AG10803 (cell line): Measurements from ENCODE around the gene CMTM7.

Source experiments
- DNase-seq: peaks from one replicate; pipeline ENCODE4 v3.0.0; 2010; ENCODE audit warnings: low read depth
- H3K4me3 ChIP-seq: 2 replicates; pipeline ENCODE4 v1.5.1; 2011; ENCODE audit warnings: mild to moderate bottlenecking, low read length, control low read depth
- TF ChIP-seq, protein P1 (sequence below): conservative IDR thresholded peaks from 2 replicates; pipeline ENCODE4 v1.5.1; 2011; ENCODE audit warnings: mild to moderate bottlenecking, low read length, control low read depth, inconsistent platforms

The CMTM7 gene

GRCh38 chr3:32449691-32450090 lies 58.0 kb downstream of the CMTM7 start:
- H3K4me3 ChIP-seq: no peak overlapping the region
- no peak for DNase-seq
- TF ChIP-seq, protein P1, sequence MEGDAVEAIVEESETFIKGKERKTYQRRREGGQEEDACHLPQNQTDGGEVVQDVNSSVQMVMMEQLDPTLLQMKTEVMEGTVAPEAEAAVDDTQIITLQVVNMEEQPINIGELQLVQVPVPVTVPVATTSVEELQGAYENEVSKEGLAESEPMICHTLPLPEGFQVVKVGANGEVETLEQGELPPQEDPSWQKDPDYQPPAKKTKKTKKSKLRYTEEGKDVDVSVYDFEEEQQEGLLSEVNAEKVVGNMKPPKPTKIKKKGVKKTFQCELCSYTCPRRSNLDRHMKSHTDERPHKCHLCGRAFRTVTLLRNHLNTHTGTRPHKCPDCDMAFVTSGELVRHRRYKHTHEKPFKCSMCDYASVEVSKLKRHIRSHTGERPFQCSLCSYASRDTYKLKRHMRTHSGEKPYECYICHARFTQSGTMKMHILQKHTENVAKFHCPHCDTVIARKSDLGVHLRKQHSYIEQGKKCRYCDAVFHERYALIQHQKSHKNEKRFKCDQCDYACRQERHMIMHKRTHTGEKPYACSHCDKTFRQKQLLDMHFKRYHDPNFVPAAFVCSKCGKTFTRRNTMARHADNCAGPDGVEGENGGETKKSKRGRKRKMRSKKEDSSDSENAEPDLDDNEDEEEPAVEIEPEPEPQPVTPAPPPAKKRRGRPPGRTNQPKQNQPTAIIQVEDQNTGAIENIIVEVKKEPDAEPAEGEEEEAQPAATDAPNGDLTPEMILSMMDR: no peak

DNA sequence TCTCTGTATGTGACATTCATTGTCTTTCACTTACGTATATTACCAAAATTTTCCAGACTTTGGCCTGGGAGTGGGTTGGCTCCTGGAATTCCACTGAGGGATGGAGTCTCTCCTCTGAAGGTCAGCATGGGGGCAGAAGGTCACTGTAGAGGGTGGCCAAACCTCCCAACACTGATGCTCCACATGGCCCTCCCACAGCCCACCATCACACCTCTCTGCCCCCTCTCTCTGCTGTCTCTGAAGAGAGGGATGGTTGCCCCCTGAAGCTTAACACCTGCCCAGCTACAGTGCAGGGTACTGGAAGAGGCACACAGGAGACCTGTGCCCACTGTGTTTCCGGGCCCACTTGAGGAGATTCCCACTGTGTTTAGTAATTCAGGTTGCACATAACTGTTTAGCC lies 58.8 kb downstream of the CMTM7 start:
- TF ChIP-seq, protein P1: no peak
- H3K4me3 ChIP-seq: no peak overlapping the region
- no peak for DNase-seq

DNA sequence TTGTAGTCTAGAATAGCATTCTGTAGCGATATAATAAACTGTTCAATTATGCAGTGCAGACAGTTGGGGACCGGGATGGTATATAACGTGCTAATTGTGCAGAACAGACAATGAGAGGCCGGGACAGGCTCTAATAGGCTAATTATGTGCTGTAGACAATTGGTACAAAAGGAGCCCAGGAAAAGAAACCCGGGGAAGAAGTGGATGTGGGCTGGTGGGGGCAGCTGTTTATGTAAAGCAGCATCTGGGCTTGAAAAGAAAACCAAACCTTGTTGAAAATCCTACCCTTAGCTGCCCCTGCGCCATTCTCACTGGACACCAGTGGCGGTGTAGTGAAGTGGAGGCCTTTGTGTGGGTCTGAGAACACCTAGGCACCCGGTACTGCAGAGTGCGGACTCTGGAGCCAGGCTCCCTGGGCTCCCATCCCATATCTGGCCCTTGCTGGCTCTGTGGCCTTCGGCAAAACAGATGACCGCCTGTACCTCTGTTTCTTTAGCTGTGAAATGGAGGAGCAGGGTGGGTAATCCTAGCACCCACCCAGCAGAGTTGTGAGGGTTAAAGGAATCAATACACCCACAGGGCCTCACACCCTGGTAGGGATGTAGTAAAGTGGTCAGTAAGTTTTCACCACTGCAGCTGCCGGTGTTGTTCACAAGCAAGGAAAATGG lies 59.5 kb downstream of the CMTM7 start:
- H3K4me3 ChIP-seq: no peak overlapping the region
- TF ChIP-seq, protein P1: no peak
- no peak for DNase-seq

- no peak for DNase-seq
- TF ChIP-seq, protein P1: no peak
- no peak overlapping the region for H3K4me3 ChIP-seq
These were observed 60.4 kb downstream of the CMTM7 start for GRCh38 chr3:32452009-32452408.

DNA sequence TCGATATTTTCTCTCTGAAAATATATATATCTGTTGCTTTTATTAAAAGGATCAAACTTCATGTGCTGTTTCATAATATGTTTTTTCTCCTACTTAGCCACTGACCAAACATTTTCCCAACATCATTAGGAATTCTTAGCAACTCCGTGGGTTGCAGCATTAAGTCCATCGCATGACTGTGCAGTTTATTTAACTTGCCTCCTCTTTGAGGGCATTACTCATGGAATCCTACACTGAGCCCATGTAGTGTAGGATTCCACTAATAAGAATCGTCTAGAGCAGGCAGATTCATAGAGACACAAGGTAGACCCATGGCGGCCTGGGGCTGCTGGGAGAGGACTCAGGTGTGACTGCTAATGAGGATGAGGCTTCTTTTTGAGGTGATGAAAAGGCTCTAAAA lies 61.7 kb downstream of the CMTM7 start:
- H3K4me3 ChIP-seq: no peak overlapping the region
- TF ChIP-seq, protein P1: no peak
- DNase-seq: peak; percentile 66

DNA sequence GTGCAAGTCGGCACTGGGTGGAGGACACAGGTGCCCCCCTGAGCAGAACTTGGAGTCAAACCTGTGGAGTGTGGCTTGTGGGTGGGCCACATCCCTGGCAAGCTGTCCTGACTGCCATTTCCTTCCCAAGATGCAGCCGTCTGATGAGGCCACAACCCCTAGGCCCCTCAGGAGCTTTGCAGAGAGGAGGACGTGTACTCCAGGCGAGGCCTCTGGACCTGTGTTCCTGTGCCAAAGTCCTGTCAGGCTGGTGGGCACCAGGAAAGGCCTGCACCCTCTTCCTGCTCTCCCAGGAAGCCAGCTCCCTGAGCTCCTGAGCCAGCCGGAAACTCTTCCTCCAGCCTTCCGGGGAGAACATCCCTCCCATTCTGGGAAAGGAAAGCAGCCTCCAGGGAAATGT lies 62.5 kb downstream of the CMTM7 start:
- DNase-seq: no peak
- TF ChIP-seq, protein P1: no peak
- no peak overlapping the region for H3K4me3 ChIP-seq

- TF ChIP-seq, protein P1: no peak
- DNase-seq: no peak
- H3K4me3 ChIP-seq: no peak overlapping the region
These were observed 63.3 kb downstream of the CMTM7 start for GRCh38 chr3:32454731-32455608.
